ENCODE measurements around the gene C6orf47. TPM values are rescaled to one million over a fixed set of nuclear protein-coding genes. Genes with fewer than 3 reads are reported as not detected.
A peak's percentile ranks its signal among the peaks of the same experiment; 100 is the strongest.

Gene C6orf47
- total RNA-seq, 1 experiment from 2014 or later, result 22.4 TPM

DNA sequence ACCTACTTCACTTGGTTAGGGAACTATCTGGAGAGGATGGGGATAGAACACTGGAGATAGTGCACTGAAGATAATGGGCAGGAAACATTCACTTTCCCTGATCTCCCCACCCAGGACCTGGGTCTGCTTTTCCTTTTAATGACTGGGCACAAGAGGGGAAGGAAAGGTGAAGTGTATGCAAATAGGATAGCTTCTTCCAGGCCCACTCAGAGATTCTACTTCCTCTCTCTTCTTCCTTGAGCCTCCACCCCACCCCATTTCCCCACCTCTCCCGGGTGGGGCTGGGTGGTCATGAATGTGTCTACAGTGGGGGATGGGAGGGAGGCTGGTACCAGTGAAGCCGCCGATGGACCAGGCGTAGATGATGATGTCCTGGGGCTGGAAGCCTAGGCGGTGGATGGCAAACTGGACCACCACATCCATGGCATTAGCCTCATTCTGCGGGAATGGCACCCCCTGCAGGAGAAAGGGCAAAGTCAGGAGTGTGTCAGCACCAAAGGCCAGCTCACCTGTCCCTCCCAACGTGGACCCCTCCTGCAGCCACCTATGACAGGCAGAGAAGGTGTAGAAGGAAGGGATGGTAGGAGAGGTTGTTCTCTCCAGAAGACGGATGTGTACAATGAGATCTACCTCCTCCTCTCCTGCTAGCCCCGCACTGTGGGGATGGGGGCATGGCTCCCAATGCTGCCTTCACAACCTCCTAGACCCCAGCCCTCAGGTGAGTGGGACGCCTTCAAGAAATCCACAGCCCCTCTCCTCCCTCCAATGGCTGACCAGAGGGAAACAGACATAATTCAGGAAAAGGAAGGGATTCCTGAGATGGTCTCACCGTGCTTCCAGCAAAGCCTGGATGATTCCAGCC lies 28.9 kb upstream of the C6orf47 start:
- Histone ChIP-seq H3K36me3 (ENCODE audit: control insufficient read depth, insufficient read depth, low read length) (0 out of 2 replicates have a peak, but pooled peaks cover 5% of the 10 kb centered on the region), H3K27ac (ENCODE audit: low read length) (no peak overlapping the region), H3K4me3 (ENCODE audit: low read depth in 2 of 2, low read length in 2 of 2) (no peak overlapping the region), H3K9me3 (ENCODE audit: control insufficient read depth, insufficient read depth, low read depth, low read length) (no peaks in the 10 kb centered on the region), H3K4me1 (ENCODE audit: control insufficient read depth, insufficient read depth, low read length) (no peaks in the 10 kb centered on the region), H3K27me3 (ENCODE audit: control insufficient read depth, insufficient read depth, low read length) (no peaks in the 10 kb centered on the region)
- ChIA-PET POLR2A (interaction anchor here (0.7 kb wide), 1 partner anchor 38 kb away, joined by 3 read pairs; no protein-coding TSS in a partner anchor), CTCF (no interaction called here)
- no peak for TF ChIP-seq TCF7L2 (IDR thresholded peaks at IDR 0.05; ENCODE audit: low read depth, low read length)
- TF ChIP-seq, protein P1, sequence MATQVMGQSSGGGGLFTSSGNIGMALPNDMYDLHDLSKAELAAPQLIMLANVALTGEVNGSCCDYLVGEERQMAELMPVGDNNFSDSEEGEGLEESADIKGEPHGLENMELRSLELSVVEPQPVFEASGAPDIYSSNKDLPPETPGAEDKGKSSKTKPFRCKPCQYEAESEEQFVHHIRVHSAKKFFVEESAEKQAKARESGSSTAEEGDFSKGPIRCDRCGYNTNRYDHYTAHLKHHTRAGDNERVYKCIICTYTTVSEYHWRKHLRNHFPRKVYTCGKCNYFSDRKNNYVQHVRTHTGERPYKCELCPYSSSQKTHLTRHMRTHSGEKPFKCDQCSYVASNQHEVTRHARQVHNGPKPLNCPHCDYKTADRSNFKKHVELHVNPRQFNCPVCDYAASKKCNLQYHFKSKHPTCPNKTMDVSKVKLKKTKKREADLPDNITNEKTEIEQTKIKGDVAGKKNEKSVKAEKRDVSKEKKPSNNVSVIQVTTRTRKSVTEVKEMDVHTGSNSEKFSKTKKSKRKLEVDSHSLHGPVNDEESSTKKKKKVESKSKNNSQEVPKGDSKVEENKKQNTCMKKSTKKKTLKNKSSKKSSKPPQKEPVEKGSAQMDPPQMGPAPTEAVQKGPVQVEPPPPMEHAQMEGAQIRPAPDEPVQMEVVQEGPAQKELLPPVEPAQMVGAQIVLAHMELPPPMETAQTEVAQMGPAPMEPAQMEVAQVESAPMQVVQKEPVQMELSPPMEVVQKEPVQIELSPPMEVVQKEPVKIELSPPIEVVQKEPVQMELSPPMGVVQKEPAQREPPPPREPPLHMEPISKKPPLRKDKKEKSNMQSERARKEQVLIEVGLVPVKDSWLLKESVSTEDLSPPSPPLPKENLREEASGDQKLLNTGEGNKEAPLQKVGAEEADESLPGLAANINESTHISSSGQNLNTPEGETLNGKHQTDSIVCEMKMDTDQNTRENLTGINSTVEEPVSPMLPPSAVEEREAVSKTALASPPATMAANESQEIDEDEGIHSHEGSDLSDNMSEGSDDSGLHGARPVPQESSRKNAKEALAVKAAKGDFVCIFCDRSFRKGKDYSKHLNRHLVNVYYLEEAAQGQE (IDR thresholded peaks at IDR 0.05; ENCODE audit: insufficient read depth in 1 of 2, low read depth in 2 of 2, low read length in 1 of 2), result no peak
- TF ChIP-seq, protein P2, sequence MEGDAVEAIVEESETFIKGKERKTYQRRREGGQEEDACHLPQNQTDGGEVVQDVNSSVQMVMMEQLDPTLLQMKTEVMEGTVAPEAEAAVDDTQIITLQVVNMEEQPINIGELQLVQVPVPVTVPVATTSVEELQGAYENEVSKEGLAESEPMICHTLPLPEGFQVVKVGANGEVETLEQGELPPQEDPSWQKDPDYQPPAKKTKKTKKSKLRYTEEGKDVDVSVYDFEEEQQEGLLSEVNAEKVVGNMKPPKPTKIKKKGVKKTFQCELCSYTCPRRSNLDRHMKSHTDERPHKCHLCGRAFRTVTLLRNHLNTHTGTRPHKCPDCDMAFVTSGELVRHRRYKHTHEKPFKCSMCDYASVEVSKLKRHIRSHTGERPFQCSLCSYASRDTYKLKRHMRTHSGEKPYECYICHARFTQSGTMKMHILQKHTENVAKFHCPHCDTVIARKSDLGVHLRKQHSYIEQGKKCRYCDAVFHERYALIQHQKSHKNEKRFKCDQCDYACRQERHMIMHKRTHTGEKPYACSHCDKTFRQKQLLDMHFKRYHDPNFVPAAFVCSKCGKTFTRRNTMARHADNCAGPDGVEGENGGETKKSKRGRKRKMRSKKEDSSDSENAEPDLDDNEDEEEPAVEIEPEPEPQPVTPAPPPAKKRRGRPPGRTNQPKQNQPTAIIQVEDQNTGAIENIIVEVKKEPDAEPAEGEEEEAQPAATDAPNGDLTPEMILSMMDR (IDR thresholded peaks at IDR 0.05), result no peak; the same call in 1 of the 2 replicates
- TF ChIP-seq SIN3A (IDR thresholded peaks at IDR 0.05; ENCODE audit: borderline replicate concordance, insufficient read depth, low read depth, low read length), result no peak
- TF ChIP-seq POLR2AphosphoS5 (IDR thresholded peaks at IDR 0.05; ENCODE audit: low read depth, low read length), result no peak
- in situ Hi-C loops (cut with HindIII; ENCODE audit: low pct_unique_long_range_greater_than_20kb, low sequenced_read_pairs) (no loop called here), intact Hi-C loops (cut with micrococcal nuclease; ENCODE audit: unreplicated experiment) (no loop called here)
- ATAC-seq (no peak), DNase-seq (ENCODE audit: low read depth, low spot score) (no peak)
- BruUV-seq (replicated peaks), result no TSS peak

DNA sequence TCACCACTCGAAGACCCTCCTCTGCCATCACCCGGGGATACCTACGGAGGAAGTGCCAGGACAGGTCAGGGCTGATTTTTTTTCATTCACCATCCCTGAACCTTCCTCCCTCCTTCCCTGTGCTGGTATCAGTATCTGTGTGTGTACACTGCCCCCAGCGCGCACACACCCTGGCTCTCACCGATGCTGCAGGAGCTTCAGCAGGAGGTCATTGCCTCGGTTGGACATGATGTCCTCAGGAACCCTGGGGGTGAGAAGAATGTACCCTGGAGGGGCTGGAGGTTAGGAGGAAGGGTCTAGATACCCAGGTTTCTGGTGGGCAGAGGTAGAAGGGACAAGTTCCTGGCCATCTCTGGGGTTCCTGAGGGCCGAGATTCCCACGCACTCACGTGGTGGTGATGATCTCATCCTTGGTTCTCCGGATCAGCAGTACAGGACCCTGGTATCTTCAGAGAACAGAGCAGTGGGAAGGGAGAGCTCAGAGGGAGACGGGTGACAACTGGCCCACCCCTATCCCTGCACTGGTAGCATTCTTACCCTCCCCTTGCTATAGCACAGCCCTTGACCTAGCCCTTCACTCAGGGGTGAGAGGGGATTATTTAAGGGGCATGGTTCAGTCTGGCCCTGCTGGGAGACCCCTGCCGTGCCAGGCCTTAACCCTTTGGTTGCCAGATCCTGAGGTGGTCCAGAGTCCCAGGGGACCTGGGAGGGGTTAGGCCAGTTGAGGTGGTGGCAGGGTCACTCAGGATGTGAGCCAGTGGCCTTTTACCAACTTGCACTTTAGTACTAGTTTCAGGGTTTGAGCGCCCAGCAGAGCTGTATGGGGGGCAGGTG lies 27.5 kb upstream of the C6orf47 start:
- H3K36me3 ChIP-seq (ENCODE audit: control insufficient read depth, insufficient read depth, low read length), result 0 out of 2 replicates have a peak, but pooled peaks cover 5% of the 10 kb centered on the region
- in situ Hi-C loops (cut with HindIII; ENCODE audit: low pct_unique_long_range_greater_than_20kb, low sequenced_read_pairs), result no loop called here

More for the DNA sequence above, 27.5 kb upstream of the C6orf47 start:
- intact Hi-C loops (cut with micrococcal nuclease; ENCODE audit: unreplicated experiment), result no loop called here
- Histone ChIP-seq H3K27me3 (ENCODE audit: control insufficient read depth, insufficient read depth, low read length) (no peaks in the 10 kb centered on the region), H3K4me3 (ENCODE audit: low read depth in 2 of 2, low read length in 2 of 2) (no peak overlapping the region), H3K27ac (ENCODE audit: low read length) (no peak overlapping the region), H3K9me3 (ENCODE audit: control insufficient read depth, insufficient read depth, low read depth, low read length) (no peaks in the 10 kb centered on the region), H3K4me1 (ENCODE audit: control insufficient read depth, insufficient read depth, low read length) (no peaks in the 10 kb centered on the region)
- 0 out of 2 replicates have a peak, but pooled peaks have one; percentile 27 for ATAC-seq
- DNase-seq (ENCODE audit: low read depth, low spot score), result no peak
- TF ChIP-seq, protein P2 (IDR thresholded peaks at IDR 0.05), result no peak
- TF ChIP-seq TCF7L2 (IDR thresholded peaks at IDR 0.05; ENCODE audit: low read depth, low read length), result no peak
- no peak for TF ChIP-seq POLR2AphosphoS5 (IDR thresholded peaks at IDR 0.05; ENCODE audit: low read depth, low read length)
- TF ChIP-seq, protein P1 (IDR thresholded peaks at IDR 0.05; ENCODE audit: insufficient read depth in 1 of 2, low read depth in 2 of 2, low read length in 1 of 2), result no peak
- TF ChIP-seq SIN3A (IDR thresholded peaks at IDR 0.05; ENCODE audit: borderline replicate concordance, insufficient read depth, low read depth, low read length), result no peak
- CTCF ChIA-PET, result no interaction called here
- no TSS peak for BruUV-seq (replicated peaks)
- POLR2A ChIA-PET, result no interaction called here

All from Panc1 (cell line).